BJ (cell line): ENCODE measurements around the gene SLC4A4. TPM values are rescaled to one million over a fixed set of nuclear protein-coding genes. Genes with fewer than 3 reads are reported as not detected.

Source experiments
- CTCF ChIA-PET: fragments of 350-600 bp; formaldehyde crosslinking; extraction: SDS; loops from one replicate; lab custom pipeline; 2021; ENCODE audit warnings: antibody characterized with exemption, inconsistent platforms; lab: Yijun Ruan, JAX
- POLR2A ChIA-PET: fragments of 300-600 bp; sonication (Branson Sonifier 250); formaldehyde crosslinking; extraction: SDS; loops from one replicate; lab custom pipeline; 2021; ENCODE audit warnings: antibody characterized with exemption; lab: Charles Lee
- DNase-seq: peaks from one replicate; pipeline ENCODE4 v3.0.0-alpha.2; 2011; ENCODE audit warnings: low read depth
- H3K27me3 ChIP-seq: 2 replicates; pipeline ENCODE4 v1.6.0; 2011; ENCODE audit warnings: low read length; ENCODE audit not compliant: control insufficient read depth, insufficient read depth
- H3K36me3 ChIP-seq: 2 replicates; pipeline ENCODE4 v1.5.1; 2011; ENCODE audit warnings: low read length; ENCODE audit not compliant: control insufficient read depth, insufficient read depth
- H3K4me3 ChIP-seq: 2 replicates; pipeline ENCODE4 v1.5.1; 2011; ENCODE audit warnings: low read depth, mild to moderate bottlenecking, control low read depth, low read length
- polyA plus RNA-seq: library from polyadenylated mRNA; depleted of rRNA; stranded (reverse); fragments of >200 nt; gene quantifications from 2 replicates; pipeline ENCODE4 v1.2.3, GENCODE V29; 2011
- TF ChIP-seq, protein P1 (sequence below): IDR thresholded peaks from 2 replicates; pipeline ENCODE4 v1.5.1; 2011; ENCODE audit warnings: low read depth, mild to moderate bottlenecking, control low read depth, inconsistent platforms, low read length, moderate library complexity; ENCODE audit not compliant: insufficient read depth

SLC4A4 gene
- polyA plus RNA-seq, 1 experiment: 1.9 TPM

DNA sequence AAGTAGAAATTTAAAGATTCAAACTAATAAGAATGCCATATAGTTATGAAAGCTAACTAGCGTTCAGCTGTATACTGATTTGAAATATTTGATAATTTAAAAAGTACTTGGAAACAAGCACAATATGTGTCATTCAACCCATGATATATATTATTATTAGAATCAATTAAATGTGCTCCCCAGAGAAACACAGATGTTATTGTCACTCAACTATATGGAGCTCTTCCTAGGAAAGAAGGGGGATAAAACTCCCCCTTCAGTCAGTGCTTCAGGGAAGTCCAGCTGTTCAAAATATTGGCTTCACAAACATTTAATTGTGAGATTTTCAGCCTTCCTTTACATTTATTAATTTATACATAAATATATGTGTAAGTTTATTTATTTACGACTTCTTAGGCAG is 135.9 kb downstream of the SLC4A4 start:
- no peaks in the 10 kb centered on the region for H3K27me3 ChIP-seq
- H3K36me3 ChIP-seq: no peaks in the 10 kb centered on the region
- TF ChIP-seq, protein P1, sequence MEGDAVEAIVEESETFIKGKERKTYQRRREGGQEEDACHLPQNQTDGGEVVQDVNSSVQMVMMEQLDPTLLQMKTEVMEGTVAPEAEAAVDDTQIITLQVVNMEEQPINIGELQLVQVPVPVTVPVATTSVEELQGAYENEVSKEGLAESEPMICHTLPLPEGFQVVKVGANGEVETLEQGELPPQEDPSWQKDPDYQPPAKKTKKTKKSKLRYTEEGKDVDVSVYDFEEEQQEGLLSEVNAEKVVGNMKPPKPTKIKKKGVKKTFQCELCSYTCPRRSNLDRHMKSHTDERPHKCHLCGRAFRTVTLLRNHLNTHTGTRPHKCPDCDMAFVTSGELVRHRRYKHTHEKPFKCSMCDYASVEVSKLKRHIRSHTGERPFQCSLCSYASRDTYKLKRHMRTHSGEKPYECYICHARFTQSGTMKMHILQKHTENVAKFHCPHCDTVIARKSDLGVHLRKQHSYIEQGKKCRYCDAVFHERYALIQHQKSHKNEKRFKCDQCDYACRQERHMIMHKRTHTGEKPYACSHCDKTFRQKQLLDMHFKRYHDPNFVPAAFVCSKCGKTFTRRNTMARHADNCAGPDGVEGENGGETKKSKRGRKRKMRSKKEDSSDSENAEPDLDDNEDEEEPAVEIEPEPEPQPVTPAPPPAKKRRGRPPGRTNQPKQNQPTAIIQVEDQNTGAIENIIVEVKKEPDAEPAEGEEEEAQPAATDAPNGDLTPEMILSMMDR: no peak
- H3K4me3 ChIP-seq: no peak overlapping the region
- ChIA-PET CTCF (no interaction called here), POLR2A (no interaction called here)
- no peak for DNase-seq

DNA sequence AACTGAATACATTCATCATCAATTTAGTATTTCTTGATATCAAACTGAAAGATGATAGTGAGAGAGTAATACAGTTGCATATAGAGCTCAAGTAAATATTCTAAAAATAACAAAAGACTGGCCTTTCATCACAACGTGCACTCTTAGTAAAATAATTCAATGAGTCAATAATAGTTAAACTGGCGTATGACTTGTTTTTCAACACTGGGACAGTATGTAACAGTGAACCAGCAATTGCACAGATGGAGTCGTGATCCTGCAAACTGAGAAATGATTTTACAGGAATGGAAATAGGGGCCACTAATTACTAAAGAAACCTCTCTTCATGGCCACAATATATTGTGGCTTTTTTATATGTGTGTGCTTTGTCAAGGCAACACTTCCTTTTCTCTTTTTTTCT is 137.4 kb downstream of the SLC4A4 start:
- ChIA-PET CTCF (no interaction called here), POLR2A (no interaction called here)
- TF ChIP-seq, protein P1: no peak
- DNase-seq: no peak
- Histone ChIP-seq H3K4me3 (no peak overlapping the region), H3K27me3 (no peaks in the 10 kb centered on the region), H3K36me3 (no peaks in the 10 kb centered on the region)

DNA sequence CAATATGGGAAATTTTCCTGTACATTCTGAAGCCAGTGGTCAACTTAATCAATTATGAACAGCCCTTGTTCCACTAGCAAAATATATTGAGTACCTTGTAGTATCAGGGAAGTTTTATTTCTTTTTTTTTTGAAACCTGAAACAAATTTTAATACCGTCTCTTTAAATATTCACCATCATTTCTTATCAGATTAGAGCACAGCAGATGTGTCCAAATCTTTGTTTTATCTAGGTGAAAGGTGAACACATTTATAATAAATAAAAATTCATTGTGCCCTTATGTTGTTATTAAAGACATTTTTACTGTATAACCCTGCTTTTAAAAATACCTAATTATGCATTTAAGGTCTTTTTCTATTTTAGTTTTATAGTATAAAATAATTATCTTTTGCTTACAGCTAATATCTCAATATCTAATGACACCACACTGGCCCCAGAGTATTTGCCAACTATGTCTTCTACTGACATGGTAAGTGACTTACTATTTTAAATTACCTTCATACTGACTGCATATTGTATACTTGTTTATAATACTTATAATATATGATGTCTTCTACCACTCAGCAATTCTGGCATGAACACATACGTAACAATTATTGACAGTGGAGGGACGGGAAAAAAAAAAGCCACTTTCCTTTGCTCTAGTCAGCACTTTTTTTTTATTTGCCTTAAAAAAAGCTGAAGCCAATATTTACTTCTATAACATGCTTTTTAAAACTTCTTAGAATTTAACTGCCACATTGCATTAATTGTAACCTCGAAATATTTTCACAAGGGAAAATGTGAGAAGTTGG is 147.9 kb downstream of the SLC4A4 start:
- no peak overlapping the region for H3K4me3 ChIP-seq
- no peaks in the 10 kb centered on the region for H3K27me3 ChIP-seq
- DNase-seq: no peak
- TF ChIP-seq, protein P1: no peak
- ChIA-PET POLR2A (no interaction called here), CTCF (no interaction called here)
- no peaks in the 10 kb centered on the region for H3K36me3 ChIP-seq

DNA sequence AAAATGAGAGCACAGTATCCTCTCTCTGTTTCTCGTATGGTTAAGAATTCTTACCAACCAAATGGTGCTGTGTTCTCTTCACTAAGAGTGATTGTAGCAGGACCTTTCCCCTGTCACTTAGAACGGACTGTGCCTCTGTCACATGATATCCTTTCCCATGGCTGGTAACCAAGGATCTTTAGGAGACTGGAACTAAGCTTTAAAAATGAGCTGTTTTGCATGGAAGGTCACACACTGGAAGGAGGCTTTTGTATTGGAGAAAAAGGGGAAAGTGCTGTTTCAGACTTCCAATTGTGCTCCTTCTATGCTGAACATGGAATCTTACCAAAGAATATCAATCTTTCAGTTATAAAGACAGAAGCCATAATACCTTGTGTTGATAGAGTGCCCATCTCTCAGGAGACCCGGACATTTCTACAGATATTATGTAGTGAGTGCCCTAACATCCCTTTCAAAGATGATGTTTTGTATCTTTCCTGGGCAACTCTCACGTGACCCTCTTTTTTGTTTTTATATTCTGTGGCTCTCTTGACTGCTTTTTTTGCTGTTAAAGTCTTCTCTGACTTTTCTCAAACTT is 148.6 kb downstream of the SLC4A4 start:
- Histone ChIP-seq H3K36me3 (no peaks in the 10 kb centered on the region), H3K27me3 (no peaks in the 10 kb centered on the region), H3K4me3 (no peak overlapping the region)
- DNase-seq: no peak
- POLR2A ChIA-PET: no interaction called here
- TF ChIP-seq, protein P1: no peak
- CTCF ChIA-PET: no interaction called here

DNA sequence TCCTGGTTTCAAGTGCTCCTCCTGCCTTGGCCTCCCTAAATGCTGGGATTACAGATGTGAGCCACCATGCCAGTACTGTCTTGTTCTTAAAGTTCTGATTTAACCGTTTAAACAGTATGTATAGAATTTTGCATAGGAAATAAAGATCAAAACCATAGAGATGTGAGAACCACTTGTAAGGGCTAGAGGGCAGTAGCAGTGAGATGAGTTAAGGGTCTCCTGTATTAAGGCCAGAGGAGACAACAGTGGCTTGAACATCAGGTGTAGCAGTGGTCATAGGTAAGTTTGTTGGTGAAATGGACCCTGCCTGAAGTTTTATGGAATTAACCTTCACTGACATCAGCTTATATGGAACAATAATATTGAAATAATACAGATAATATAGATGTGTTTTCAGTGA is 155.7 kb downstream of the SLC4A4 start:
- TF ChIP-seq, protein P1: no peak
- Histone ChIP-seq H3K36me3 (no peaks in the 10 kb centered on the region), H3K27me3 (no peaks in the 10 kb centered on the region), H3K4me3 (no peak overlapping the region)
- no peak for DNase-seq
- ChIA-PET POLR2A (no interaction called here), CTCF (interaction anchor here (1.1 kb wide), 1 partner anchor 10 kb away, joined by 6 read pairs; no protein-coding TSS in a partner anchor)
